ENCODE data around the gene TARP.
"Not testable (repeated sequence)": the region's sequence is repeated elsewhere in the genome, so short reads cannot be mapped to it uniquely, and the experiment has no call there.

The TARP gene

DNA sequence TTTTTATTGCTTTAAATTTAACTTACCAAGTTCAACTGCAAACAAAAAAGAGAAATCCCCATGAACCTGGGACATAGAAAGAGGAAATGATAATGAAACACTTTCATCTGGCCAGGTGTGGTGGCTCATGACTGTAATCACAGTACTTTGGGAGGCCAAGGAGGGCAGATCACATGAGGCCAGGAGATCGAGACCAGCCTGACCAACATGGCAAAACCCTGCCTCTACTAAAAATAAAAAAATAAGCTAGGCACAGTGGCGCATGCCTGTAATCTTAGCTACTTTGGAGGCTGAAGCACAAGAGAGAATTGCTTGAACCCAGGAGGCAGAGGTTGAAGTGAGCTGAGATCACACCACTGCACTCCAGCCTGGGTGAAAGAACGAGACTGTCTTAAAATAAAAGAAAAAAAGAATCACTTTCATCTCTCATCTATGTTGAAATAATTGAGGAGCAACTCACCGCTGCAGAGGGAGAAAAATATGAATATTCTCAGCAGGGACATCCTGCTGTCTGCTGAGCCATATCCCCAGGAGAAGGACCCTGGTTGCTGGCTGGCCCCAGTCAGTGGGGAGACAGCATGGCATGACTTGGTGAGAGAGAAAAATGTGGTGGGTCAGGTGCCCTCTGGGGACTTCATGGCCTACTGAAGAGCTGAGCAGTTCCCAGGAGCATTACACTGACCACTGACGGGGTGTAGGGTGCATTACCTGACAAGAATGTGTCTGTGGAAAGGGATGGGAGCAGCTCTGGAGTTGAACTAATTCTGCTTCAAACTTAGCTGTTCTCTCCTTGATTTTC, 22.8 kb upstream of the TARP start:
- no peak for DNase-seq

DNA sequence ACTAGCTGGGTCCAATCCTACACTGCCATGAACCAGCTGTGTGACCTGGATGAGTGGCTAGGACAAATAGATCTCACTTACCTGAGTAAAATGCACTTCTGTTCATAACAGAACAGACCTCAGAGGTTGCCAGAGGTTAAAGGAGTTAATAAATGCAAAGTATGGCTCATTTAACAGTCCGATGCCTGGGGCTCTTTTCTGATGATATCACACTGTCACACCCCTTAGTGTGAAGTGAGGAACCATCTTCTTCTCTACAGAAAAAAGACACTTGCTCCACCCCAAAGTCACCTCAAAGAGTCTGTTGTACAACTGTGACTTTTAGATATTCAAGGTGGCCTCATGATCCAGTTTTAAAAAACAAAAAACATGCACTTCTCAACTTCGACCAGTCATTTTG, 21.5 kb upstream of the TARP start:
- DNase-seq, result no peak

GRCh38 chr7:38292442-38292841, 19.0 kb upstream of the TARP start:
- DNase-seq, result no peak

GRCh38 chr7:38291650-38292049, 18.2 kb upstream of the TARP start:
- no peak for DNase-seq

GRCh38 chr7:38291117-38291647, 17.7 kb upstream of the TARP start:
- no peak for DNase-seq

DNA sequence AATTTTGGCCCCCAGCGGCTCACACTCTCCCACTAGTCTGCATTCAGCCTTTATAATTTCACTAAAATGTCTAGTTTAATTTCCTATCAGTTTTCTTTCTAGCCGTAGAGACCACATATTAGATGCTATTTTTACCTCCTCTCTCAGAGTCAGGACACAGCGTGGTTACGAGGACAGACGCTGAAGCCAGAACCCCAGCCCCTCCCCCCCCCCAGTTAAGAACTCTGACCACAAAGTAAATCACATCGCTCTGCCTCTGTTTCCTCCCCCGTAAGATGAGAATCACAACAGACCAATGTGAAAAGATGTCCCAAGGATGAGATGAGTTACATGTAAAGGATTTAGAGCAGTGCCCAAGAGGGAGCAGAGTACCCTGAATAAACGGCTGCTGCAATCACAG, 11.1 kb upstream of the TARP start:
- DNase-seq, result no peak

DNA sequence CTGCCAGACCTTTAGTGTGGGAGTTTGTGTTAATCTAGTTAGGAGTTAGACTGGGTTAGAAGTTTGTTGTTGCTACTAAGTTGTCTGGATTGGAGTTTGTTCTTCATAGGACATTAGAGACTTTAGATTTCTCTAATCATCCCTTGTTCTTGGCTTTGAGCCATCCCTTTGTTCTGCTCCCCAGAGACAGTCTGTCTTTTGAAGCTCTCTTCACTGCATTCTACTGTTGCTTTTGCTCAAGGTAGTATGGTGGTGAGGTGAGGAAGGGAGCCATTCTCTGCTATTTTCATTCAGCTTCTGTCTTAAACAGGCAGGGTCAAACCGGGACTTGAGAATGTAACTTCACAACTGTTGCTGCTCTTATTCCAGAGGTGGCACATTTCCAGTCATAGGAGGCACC, 10.4 kb upstream of the TARP start:
- no peak for DNase-seq

- no peak for DNase-seq
Measured at GRCh38 chr7:38283107-38283506, 9.7 kb upstream of the TARP start.

DNA sequence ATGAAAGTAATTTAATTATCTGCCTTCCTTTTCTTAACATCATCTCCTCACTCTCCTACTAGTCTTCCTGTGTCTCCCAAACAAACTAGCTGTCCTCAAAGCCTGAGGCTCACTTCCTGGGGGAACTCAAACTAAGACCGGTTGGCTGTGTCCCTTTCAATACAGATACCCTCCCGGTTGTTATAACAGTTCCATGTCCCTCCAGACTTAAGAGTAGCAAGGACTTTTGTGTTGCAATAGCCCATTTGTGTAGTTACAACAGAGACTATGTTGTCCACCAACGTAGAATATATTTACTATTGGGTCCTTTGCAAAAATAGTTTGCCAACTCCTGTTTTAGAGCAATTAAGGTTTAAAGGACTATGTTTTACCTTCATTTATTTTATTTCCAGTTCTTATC, 8.6 kb upstream of the TARP start:
- DNase-seq, result no peak

DNA sequence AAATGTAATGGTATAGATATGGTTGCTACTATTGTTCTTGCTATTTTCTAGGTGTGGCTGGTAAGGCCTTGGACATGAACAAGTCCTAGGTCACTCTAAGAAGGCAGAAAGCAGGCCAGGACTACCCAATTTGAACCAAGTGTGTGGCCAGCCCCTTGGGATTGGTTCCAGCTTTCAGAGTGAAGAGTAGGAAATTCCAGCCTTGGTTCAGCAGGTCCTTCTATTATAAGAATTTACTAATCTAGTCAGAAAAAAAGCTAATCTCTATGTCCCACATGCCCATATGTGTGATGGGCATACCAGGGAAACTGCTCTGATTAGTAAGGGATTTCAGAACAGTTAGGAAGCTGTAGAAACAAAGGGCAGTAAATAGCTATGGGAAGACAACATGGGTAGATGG, 7.8 kb upstream of the TARP start:
- DNase-seq, result no peak

DNA sequence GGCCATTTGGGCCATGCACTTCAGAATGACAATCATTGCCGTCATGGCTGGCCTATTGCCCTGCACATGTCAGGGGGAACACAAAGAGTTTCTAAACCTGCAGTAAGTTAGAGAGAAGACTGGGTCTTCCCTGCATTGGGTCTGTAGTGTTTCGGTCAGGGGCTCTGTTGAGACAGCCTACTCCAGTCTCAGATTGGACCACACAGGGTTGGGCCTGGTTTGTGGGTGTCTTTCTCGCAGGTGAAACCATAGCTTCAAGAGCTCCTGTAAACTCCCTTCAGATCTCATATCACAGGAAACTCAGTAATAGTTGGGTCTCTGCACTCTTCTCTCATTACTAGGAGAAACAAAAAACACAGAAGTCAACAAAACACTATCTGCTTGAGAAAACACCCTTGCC, 7.3 kb upstream of the TARP start:
- DNase-seq, result no peak

GRCh38 chr7:38280000-38280399, 6.6 kb upstream of the TARP start:
- DNase-seq, result no peak

GRCh38 chr7:38276096-38276877, 2.9 kb upstream of the TARP start:
- DNase-seq, result no peak

- DNase-seq, result no peak
Measured at GRCh38 chr7:38274927-38275620, 1.6 kb upstream of the TARP start.

DNA sequence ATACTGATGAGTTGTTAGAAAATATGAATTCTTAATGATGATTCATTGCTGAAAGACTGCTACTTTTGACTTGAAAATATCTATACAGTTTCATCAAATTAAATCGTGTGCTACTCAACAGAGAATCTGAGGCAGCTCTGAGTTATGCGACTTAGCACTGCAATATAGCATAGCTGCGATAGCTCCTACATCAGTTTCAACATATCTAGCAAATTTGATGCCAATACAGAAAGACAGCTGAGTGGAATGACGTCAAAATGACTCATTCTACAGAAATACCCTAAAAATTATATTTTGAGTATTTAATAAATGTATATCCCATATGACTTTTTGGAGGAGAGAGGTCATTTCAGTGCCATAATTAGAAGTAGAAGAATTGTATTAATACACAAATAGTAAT, 1.1 kb upstream of the TARP start:
- no peak for DNase-seq

GRCh38 chr7:38270405-38270804, 3.0 kb downstream of the TARP start:
- DNase-seq, result not testable (repeated sequence)

GRCh38 chr7:38269704-38270346, 3.6 kb downstream of the TARP start:
- DNase-seq, result not testable (repeated sequence)

DNA sequence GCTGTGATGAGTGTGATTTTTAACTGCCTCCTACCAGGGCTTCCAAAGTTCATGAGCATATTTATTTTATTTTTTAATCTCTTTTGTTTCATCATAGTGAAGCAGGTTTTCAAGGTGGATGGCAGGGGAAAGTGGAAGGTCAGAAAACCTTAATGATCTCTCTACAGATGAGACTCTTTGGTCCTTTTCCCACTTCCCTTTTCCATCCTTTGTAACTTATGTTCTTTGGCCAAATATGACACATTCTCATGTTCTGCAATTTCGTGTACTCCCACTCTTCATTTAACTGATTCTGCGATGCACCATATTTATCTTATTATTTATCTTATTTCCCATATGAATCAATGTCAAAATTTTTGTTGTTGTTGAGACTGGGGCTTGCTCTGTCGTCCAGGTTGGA, 7.5 kb downstream of the TARP start:
- DNase-seq, result not testable (repeated sequence)

DNA sequence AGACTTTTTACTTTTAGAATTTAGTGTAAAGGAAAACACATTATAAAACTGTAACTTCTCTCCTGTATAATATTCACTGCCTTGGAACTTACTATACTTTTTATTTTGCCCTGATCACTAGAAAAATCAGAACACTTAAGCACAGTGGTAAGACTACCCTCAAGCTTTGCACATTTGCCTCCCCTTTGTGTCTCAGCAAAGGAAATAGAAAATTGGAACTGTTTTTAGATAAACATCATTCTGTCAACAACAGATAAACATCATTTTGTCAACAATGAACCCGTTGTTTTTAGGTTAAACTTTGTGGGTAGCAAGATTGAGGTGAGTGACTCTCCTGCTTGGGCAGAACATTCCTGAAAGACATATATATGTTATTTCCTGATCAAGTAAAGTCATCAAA, 8.8 kb downstream of the TARP start:
- not testable (repeated sequence) for DNase-seq

DNA sequence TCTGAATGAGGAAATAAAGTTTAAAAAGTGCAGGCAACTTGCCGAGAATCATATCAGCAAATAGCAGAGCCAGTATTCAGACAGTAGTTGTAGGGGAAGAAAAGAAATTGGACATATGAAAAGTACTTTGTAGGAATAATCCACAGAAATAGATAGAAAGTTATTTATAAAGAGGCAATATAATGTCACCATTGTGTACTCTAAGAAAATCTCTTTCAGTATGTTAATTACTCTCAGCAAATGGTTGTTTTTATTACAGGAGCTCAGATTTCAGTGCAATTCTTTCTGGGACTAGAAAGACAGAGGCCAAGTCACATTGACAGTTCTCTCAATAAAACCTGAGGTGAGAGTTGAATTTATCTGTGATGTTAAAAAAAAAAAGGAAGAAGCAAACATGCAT, 10.2 kb downstream of the TARP start:
- DNase-seq, result peak in 1 of 2 donors; percentile 15

DNA sequence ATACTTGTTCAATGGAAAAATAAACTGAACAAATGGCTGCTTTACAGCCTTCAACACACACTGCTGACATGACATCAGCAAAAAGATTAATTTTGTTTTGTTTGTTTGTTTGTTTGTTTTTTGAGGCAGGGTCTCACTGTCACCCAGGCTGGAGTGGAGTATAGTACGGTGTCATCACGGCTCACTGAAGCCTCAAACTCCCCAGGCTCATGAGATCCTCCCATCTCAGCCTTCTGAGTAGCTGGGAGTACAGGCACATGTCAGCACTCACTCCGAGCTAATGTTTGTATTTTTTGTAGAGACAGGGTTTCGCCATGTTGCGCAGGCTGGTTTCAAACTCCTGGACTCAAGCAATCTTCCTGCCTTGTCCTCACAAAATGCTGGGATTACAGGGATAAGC, 10.9 kb downstream of the TARP start:
- DNase-seq, result no peak

- peak in 1 of 2 donors; percentile 63 for DNase-seq
Measured at GRCh38 chr7:38262026-38262425, 11.4 kb downstream of the TARP start.

DNA sequence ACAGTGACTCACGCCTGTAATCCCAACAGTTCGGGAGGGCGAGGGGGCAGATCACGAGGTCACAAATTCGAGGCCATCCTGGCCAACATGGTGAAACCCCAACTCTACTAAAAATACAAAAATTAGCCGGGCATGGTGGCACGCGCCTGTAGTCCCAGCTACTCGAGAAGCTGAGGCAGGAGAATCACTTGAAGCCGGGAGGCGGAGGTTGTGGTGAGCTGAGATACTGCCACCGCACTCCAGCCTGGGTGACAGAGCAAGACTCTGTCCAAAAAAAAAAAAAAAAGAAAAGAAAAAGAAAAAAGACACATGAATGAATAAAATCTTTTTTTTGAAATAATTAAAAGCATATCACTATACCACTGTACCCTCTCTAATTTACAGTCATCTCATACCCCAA, 11.8 kb downstream of the TARP start:
- not testable (repeated sequence) for DNase-seq
